Upper lobe of right lung (tissue), 1 donor: ENCODE results near the gene FAF2. TPM values are rescaled to one million over a fixed set of nuclear protein-coding genes. Genes with fewer than 3 reads are reported as not detected.
"Not testable (repeated sequence)": the region's sequence is repeated elsewhere in the genome, so short reads cannot be mapped to it uniquely, and the experiment has no call there.

ENCODE experiments used
- ATAC-seq: fragments of 200-7000 bp; cut with Tn5 transposase; one replicate; pipeline ENCODE4 v1.9.1; 2020; ENCODE audit warnings: mild to moderate bottlenecking, moderate library complexity
- DNase-seq: peaks from one replicate; pipeline ENCODE4 v3.0.0-alpha.2; 2020
- H3K27ac ChIP-seq: fragments of 200-600 bp; one replicate; pipeline ENCODE4 v1.8.0; 2022
- H3K27me3 ChIP-seq: fragments of 200-600 bp; one replicate; pipeline ENCODE4 v1.8.0; 2022; ENCODE audit warnings: mild to moderate bottlenecking
- H3K36me3 ChIP-seq: fragments of 200-600 bp; one replicate; pipeline ENCODE4 v1.8.0; 2022
- H3K4me1 ChIP-seq: fragments of 200-600 bp; one replicate; pipeline ENCODE4 v1.8.0; 2022
- H3K4me3 ChIP-seq: fragments of 200-600 bp; one replicate; pipeline ENCODE4 v1.8.0; 2022; ENCODE audit warnings: mild to moderate bottlenecking
- H3K9me3 ChIP-seq: fragments of 200-600 bp; one replicate; pipeline ENCODE4 v1.8.0; 2022
- intact Hi-C: fragments of 100-400 bp; cut with DNase I; formaldehyde crosslinking; loops from one replicate; pipeline ENCODE4 v1.11.0; 2022
- total RNA-seq: library from RNA; stranded (reverse); fragmentation: NEBNext Ultra II Directional; extraction: Animal tissue kit (Norgen Biotek cat#: 25700); gene quantifications from one replicate; pipeline ENCODE4 v1.2.1, GENCODE V29; 2021
- TF ChIP-seq, protein P1 (sequence below): fragments of 200-600 bp; IDR thresholded peaks from one replicate; pipeline ENCODE4 v1.8.0; 2022; ENCODE audit warnings: antibody characterized with exemption
- donor health status: DM: no; HTN: yes; CAD: no; lungs with severe emphysema.

Gene FAF2
- total RNA-seq, 1 donor from 2014 or later, result 35.1 TPM

DNA sequence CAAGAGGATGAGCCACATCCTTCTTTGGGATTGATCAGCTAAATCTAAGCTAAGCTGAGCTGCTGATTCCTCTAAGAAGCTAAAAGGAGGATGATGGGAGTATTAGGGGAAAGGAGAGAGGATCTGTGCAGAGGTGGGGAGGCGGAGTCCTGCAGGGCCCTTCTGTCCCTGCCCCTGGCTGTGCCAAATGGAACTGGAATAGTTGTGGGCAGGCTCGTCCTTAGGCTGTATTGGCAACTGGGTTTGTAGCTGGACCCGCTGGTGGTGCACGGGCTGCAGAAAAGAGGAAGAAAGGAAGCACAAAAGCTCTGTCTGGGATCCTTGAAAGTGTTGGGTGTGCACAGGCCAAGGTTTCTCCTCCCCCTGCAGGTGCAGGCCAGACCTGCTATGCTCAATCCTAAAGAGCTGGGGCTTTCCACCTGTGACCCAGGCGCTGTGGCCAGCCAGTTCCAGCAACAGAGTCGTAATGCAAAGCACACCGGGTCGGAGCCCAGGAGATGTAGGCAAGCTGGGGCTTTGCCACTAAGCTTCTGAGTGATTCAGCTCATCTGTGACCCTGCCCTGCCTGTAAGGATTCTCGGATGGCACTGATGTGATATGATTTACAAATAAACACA lies 41.6 kb upstream of the FAF2 start:
- Histone ChIP-seq H3K9me3 (no peaks in the 10 kb centered on the region), H3K27ac (no peak overlapping the region), H3K36me3 (peaks cover 45% of the 10 kb centered on the region), H3K4me3 (no peak overlapping the region), H3K4me1 (no peaks in the 10 kb centered on the region), H3K27me3 (no peaks in the 10 kb centered on the region)
- DNase-seq, result peak; percentile 25
- TF ChIP-seq, protein P1, sequence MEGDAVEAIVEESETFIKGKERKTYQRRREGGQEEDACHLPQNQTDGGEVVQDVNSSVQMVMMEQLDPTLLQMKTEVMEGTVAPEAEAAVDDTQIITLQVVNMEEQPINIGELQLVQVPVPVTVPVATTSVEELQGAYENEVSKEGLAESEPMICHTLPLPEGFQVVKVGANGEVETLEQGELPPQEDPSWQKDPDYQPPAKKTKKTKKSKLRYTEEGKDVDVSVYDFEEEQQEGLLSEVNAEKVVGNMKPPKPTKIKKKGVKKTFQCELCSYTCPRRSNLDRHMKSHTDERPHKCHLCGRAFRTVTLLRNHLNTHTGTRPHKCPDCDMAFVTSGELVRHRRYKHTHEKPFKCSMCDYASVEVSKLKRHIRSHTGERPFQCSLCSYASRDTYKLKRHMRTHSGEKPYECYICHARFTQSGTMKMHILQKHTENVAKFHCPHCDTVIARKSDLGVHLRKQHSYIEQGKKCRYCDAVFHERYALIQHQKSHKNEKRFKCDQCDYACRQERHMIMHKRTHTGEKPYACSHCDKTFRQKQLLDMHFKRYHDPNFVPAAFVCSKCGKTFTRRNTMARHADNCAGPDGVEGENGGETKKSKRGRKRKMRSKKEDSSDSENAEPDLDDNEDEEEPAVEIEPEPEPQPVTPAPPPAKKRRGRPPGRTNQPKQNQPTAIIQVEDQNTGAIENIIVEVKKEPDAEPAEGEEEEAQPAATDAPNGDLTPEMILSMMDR, result no peak
- ATAC-seq, result no peak
- intact Hi-C loops, result no loop called here

DNA sequence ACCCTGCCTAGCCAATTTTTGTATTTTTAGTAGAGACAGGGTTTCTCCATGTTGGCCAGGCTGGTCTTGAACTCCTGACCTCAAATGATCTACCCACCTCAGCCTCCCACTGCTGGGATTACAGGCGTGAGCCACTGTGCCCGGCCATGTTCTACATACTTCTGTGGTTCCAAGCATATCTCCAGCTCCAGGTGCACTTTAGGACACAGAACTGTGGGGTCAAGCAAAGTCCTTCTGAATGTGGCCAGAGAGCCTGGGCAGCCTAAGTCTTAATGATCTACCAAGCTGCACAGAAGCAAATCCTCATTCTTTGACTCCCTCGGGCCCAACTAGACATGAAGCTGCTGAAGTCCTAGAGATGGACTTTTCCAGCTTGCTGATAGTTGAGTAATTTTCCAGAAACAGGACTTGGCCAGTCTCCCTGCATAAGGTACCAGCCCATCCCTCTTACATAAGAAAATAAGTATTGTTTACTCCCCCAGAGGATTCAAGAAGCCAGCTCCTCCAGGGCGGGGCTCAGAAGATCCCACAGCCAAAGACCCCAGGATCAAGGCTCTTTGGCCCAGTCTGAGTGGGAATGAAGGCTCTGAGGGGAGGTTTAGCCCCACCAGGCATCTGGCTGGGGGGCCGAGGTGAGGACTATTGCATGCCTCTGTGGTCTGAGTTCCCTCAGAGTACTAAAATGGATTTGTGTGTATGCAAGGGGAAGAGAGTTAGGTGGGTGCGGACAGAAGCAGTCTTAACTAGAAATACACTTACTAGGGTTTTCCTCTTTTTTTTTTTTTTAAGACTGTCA lies 40.5 kb upstream of the FAF2 start:
- intact Hi-C loops, result no loop called here
- Histone ChIP-seq H3K36me3 (peaks cover 45% of the 10 kb centered on the region), H3K27ac (no peak overlapping the region), H3K4me1 (no peaks in the 10 kb centered on the region), H3K27me3 (no peaks in the 10 kb centered on the region), H3K9me3 (no peaks in the 10 kb centered on the region), H3K4me3 (no peak overlapping the region)
- TF ChIP-seq, protein P1, result no peak
- peak; percentile 22 for DNase-seq
- ATAC-seq, result no peak

DNA sequence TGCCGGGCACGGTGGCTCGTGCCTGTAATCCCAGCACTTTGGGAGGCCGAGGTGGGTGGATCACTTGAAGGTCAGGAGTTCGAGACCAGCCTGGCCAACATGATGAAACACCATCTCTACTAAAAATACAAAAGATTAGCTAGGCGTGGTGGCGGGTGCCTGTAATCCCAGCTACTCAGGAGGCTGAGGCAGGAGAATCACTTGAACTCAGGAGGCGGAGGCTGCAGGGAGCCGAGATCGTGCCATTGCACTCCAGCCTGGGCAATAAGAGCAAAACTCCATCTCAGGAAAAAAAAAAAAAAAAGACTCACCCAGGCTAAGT lies 40.0 kb upstream of the FAF2 start:
- H3K9me3 ChIP-seq, H3K4me3 ChIP-seq, H3K27me3 ChIP-seq, H3K4me1 ChIP-seq, H3K27ac ChIP-seq, intact Hi-C loops, ATAC-seq: not testable (repeated sequence)
- peaks cover 45% of the 10 kb centered on the region for H3K36me3 ChIP-seq
- peak; percentile 6 for DNase-seq

DNA sequence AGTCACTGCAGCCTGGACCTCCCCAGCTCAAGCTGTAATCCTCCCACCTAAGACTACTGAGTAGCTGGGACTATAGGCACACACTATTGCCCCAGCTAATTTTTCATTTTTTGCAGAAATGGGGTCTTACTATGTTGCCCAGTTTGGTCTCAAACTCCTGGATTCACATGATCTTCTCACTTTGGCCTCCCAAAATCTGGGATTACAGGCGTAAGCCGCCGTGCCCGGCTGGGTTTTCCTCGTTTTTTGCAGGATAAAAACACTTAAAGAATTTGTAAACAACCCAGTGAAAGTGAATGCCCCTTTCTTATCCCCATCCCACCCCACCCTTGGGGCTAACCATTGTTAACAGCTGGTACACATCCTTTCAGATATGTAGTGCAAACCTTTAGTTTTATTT lies 39.6 kb upstream of the FAF2 start:
- TF ChIP-seq, protein P1, result no peak
- DNase-seq (peak; percentile 2), ATAC-seq (no peak)
- no peak overlapping the region for H3K27ac ChIP-seq
- H3K4me1 ChIP-seq, result peaks cover 6% of the 10 kb centered on the region
- peaks cover 45% of the 10 kb centered on the region for H3K36me3 ChIP-seq
- no peak overlapping the region for H3K4me3 ChIP-seq
- no peaks in the 10 kb centered on the region for H3K27me3 ChIP-seq
- intact Hi-C loops, result no loop called here
- no peaks in the 10 kb centered on the region for H3K9me3 ChIP-seq

DNA sequence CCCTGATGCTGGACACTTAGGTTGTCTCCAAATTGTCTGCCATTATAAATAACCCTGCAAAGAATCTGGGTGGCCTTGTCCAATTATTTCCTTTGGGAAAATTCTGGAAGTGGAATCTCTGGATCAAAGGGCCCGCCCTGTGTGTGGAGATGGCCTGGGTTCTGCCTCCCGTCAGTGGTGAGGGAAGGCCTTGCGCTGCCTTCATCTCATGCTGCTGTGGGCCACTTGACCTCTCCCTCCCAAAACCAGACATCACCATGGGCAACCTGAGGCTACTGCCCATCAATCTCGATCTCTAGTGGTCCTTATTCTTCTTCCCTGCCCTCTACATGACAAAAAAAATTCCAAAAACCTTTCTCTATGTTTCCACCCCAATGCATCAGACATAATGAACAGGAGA lies 38.4 kb upstream of the FAF2 start:
- intact Hi-C loops, result no loop called here
- H3K9me3 ChIP-seq, result no peaks in the 10 kb centered on the region
- TF ChIP-seq, protein P1, result no peak
- no peak overlapping the region for H3K27ac ChIP-seq
- H3K4me1 ChIP-seq, result peaks cover 18% of the 10 kb centered on the region
- no peak for DNase-seq
- no peak overlapping the region for H3K4me3 ChIP-seq
- ATAC-seq, result no peak
- peaks cover 45% of the 10 kb centered on the region for H3K36me3 ChIP-seq
- no peaks in the 10 kb centered on the region for H3K27me3 ChIP-seq

DNA sequence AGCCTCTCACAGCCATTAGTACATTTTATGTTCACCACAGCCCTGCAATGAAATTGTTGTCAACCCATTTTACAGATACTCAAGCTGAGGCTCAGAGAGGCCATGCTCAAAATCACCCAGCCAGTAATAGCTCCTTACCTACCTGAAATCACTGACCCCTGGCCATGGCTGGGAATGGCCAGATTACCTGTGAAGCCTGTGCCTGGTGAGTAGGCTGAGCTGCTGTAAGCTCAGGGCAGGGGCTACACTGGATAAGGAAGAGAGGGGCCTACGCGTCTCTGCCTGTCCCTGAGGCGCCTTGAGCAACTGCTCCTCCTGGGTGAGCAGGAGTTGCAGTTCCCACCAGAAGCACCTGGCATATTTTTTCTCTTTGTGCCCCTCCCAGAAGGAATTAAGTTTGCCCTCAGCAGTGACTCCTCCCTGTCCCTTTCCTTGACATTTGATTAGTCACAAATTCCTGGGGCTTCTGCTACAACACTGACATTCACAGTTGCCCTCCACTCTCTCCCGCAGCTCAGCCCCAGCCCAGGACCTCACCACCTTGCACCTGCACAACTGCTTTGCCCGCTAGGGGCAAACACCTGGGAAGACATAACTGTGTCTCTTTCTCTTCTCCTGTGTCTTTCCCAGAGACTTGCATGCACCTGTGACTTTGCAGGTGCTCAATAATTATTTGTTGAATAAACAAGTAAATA lies 37.6 kb upstream of the FAF2 start:
- intact Hi-C loops, result no loop called here
- peaks cover 42% of the 10 kb centered on the region for H3K36me3 ChIP-seq
- H3K9me3 ChIP-seq, result no peaks in the 10 kb centered on the region
- no peaks in the 10 kb centered on the region for H3K27me3 ChIP-seq
- peaks cover 26% of the 10 kb centered on the region for H3K4me1 ChIP-seq
- peak; percentile 21 for DNase-seq
- no peak overlapping the region for H3K27ac ChIP-seq
- no peak for ATAC-seq
- TF ChIP-seq, protein P1, result no peak
- H3K4me3 ChIP-seq, result no peak overlapping the region
